ENCODE data around the gene OR52K2.
"Not testable (repeated sequence)": the region's sequence is repeated elsewhere in the genome, so short reads cannot be mapped to it uniquely, and the experiment has no call there.

OR52K2 gene

GRCh38 chr11:4481240-4481582 is 32.1 kb downstream of the OR52K2 start:
- no peak for DNase-seq

- DNase-seq, result no peak
These were observed 33.4 kb downstream of the OR52K2 start, which contains the start of gene OR52K1 for GRCh38 chr11:4482445-4482844. Gene OR52K1, plus strand, starts transcription at chr11:4482646. Its CDS starts 6,255 bp downstream, at chr11:4488901.

DNA sequence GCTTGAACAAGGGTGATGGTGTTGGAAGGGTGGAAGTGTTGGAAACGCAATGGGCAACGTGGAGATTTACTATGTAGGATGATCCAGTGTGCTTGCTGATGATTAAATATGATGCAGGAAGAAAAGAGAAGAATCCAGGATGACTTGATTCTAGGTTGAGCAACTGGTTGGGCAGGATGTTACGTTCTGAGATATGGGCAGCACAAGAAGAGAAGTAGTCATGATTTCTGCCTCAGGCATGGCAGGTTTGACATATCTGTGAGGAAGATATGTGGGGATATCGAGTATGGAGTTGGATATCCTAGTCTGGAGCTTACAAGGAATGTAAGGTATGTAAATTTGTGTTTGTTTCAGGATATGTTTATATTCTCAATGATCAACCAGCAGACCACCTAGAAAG is 35.2 kb downstream of the OR52K2 start:
- DNase-seq, result no peak

- DNase-seq, result not testable (repeated sequence)
These were observed 42.3 kb downstream of the OR52K2 start for GRCh38 chr11:4491405-4491804.

- no peak for DNase-seq
These were observed 42.9 kb downstream of the OR52K2 start for GRCh38 chr11:4491878-4492606.

DNA sequence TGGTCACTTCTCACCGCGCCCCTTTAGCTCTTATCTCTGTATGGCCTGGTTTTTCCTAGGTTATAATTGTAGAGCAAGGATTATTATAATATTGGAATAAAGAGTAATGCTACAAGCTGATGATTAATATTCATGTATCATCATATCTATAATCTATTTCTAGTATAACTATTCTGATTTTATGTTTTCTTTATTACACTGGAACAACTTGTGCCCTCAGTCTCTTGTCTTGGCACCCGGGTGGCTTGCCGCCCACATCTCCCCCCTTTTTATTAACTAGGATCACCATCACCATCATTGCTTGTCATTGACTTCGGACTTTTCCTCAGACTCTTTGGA is 44.4 kb downstream of the OR52K2 start:
- no peak for DNase-seq

DNA sequence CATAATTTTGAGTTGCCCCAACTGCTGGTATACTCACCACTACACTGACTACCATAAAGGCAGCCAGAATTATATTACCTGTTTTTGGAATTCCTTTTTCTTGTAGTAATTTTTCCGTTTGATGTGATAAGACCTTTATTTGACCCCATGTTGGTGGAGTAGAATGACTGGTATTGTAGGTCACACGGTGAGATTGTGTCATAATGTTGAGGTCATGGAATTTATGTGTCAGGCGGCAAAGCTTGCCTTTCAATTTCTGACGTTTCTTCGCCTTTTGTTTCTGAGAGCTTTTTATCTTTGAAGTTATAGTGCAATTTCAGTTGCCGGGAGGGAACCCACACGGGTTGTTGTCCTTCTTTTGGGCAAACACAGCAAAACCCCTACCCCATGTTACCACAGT is 46.4 kb downstream of the OR52K2 start:
- DNase-seq, result no peak

- no peak for DNase-seq
These were observed 46.9 kb downstream of the OR52K2 start for GRCh38 chr11:4495986-4496385.

GRCh38 chr11:4496557-4497248 is 47.6 kb downstream of the OR52K2 start:
- DNase-seq, result no peak
